ENCODE measurements around the gene SH3TC1. TPM values are rescaled to one million over a fixed set of nuclear protein-coding genes. Genes with fewer than 3 reads are reported as not detected.

SH3TC1 gene
- total RNA-seq, 6 donors from 2014 or later, result 34.1 to 193 (median 81.4) TPM

DNA sequence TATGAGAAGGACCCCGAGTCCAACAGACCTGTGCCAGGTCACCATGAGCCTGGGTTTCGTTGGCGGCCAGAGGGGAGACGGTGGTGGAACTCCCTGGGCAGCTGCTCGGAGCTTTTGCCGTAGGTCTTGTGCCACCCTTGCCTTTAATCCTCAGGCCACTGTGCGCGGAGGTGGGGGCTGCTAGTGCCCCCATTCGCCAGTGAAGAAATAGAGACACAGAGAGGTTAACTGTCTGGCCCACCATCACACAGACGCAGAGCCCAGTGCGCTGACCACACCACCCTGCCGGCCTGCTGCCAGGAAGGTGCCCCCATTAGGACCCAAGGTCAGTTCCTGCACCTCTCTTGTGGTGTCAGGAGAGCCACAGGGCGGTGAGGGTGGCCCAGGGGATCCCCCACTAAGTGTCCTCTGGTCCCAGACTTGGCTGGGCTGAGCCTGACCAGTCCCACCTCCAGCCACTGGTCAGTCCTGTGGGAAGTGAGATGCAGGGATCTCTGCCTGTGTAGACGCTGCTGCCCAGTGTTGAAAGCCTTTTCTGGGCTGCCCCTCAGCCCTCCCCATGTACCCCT is 42.2 kb downstream of the SH3TC1 start:
- ATAC-seq (ENCODE audit: low FRiP score in 2 of 2) (no peak), DNase-seq (peak in 1 of 2 donors; percentile 65)
- TF ChIP-seq POLR2A (IDR thresholded peaks at IDR 0.05) (no peak), EP300 (IDR thresholded peaks at IDR 0.05) (no peak), POLR2AphosphoS5 (IDR thresholded peaks at IDR 0.05) (no peak)
- TF ChIP-seq, protein P1, sequence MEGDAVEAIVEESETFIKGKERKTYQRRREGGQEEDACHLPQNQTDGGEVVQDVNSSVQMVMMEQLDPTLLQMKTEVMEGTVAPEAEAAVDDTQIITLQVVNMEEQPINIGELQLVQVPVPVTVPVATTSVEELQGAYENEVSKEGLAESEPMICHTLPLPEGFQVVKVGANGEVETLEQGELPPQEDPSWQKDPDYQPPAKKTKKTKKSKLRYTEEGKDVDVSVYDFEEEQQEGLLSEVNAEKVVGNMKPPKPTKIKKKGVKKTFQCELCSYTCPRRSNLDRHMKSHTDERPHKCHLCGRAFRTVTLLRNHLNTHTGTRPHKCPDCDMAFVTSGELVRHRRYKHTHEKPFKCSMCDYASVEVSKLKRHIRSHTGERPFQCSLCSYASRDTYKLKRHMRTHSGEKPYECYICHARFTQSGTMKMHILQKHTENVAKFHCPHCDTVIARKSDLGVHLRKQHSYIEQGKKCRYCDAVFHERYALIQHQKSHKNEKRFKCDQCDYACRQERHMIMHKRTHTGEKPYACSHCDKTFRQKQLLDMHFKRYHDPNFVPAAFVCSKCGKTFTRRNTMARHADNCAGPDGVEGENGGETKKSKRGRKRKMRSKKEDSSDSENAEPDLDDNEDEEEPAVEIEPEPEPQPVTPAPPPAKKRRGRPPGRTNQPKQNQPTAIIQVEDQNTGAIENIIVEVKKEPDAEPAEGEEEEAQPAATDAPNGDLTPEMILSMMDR (IDR thresholded peaks at IDR 0.05), result no peak
- H3K27me3 ChIP-seq, result no peaks in the 10 kb centered on the region
- peaks cover 0 to 50% (median 38%) of the 10 kb centered on the region in 4 donors for H3K36me3 ChIP-seq
- no peaks in the 10 kb centered on the region for H3K9me3 ChIP-seq
- no peak overlapping the region for H3K27ac ChIP-seq
- H3K4me3 ChIP-seq, result no peak overlapping the region
- peaks cover 7 to 22% (median 16%) of the 10 kb centered on the region in 4 donors for H3K4me1 ChIP-seq
- 90 to 92% methylated on average over 4 to 8 of the region's 14 CpGs for WGBS, 2 donors

DNA sequence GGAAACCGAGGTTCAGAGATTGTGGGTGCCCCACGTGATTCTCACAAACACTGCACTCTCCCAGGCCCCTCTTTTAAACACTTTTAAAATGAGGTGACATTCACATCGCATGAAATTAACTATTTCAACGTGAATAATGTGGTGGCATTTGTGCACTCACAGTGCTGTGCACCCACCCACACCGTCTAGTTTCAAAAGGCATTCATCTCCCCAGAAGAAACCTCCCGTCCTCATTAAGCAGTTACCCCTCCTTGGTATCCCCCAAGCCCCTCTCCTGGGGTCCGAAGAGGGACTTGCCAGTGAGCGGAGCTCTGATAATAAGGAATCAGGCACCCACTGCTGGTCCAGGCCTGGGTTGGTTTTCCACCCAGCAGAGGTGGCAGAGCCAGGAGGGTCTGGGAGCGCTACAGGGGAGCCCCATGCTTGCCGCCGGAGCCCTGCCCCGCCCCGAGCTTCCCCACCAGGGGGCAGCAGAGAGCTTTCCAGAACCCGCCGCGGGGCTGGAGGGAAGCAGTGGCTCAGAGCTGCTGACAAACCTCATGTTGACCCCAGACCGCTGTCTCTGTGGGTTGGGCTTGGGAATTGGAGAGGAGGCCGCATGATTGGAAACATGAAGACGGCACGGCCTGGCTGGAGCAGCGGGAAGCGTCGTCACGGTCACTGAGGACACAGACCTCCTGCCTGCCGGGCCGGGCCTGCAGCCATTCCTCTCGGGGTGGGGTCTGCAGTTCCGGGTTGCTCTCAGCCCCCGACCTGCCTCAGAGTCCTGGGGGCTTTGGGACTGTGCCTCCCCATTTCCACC is 43.0 kb downstream of the SH3TC1 start:
- ATAC-seq (ENCODE audit: low FRiP score in 2 of 2) (peak; percentile 77 to 88), DNase-seq (peak; percentile 82 to 95)
- Histone ChIP-seq H3K9me3 (no peaks in the 10 kb centered on the region), H3K4me3 (no peak overlapping the region), H3K27me3 (no peaks in the 10 kb centered on the region), H3K4me1 (peaks cover 9 to 25% (median 23%) of the 10 kb centered on the region in 4 donors), H3K36me3 (peaks cover 0 to 42% (median 30%) of the 10 kb centered on the region in 4 donors), H3K27ac (peak overlapping the region in 2 of 4 donors; percentile 16 to 32)
- TF ChIP-seq, protein P1 (IDR thresholded peaks at IDR 0.05), result peak; percentile 90 to 96 (median 94)
- no peak for TF ChIP-seq EP300 (IDR thresholded peaks at IDR 0.05)
- peak; percentile 34 to 54 for TF ChIP-seq POLR2AphosphoS5 (IDR thresholded peaks at IDR 0.05)
- WGBS, 2 donors, result 46 to 69% methylated on average over 6 to 24 of the region's 29 CpGs

DNA sequence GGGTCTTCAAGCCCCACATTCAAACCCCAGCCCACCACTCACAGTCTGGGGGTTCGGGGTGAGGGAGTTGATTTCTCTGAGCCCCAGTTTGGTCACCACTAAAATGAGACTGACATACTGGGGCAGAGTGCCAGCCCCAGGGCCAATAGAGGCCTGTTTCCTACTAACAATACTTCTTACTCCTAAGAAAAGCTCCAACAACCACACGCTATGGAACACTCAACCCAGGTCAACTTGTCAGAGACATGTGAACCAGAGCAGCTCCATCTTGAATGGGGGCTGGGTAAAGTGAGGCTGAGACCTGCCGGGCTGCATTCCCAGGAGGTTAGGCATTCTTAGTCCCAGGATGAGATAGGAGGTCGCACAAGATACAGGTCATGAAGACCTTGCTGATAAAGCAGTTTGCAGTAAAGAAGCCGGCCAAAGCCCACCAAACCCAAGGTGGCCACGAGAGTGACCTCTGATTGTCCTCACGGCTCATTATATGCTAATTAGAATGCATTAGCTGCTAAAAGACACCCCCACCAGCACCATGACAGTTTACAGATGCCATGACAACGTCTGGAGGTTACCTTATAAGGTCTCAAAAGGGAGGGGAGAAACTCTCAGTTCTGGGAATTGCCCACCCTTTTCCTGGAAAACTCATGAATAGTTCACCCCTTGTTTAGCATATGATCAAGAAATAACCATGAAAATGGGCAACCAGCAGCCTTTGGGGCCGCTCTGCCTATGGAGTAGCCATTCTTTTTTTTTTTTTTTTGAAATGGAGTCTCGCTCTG is 43.9 kb downstream of the SH3TC1 start:
- Histone ChIP-seq H3K9me3 (no peaks in the 10 kb centered on the region), H3K4me1 (peaks cover 14 to 34% (median 31%) of the 10 kb centered on the region in 4 donors), H3K27ac (peak overlapping the region in 2 of 4 donors; percentile 16 to 32), H3K27me3 (no peaks in the 10 kb centered on the region), H3K4me3 (no peak overlapping the region), H3K36me3 (peaks cover 0 to 33% (median 22%) of the 10 kb centered on the region in 4 donors)
- TF ChIP-seq POLR2A (IDR thresholded peaks at IDR 0.05) (no peak), POLR2AphosphoS5 (IDR thresholded peaks at IDR 0.05) (no peak), EP300 (IDR thresholded peaks at IDR 0.05) (no peak)
- TF ChIP-seq, protein P1 (IDR thresholded peaks at IDR 0.05), result no peak
- 81 to 84% methylated on average over 9 to 10 of the region's 10 CpGs for WGBS, 2 donors
- ATAC-seq (ENCODE audit: low FRiP score in 2 of 2) (no peak), DNase-seq (no peak)

DNA sequence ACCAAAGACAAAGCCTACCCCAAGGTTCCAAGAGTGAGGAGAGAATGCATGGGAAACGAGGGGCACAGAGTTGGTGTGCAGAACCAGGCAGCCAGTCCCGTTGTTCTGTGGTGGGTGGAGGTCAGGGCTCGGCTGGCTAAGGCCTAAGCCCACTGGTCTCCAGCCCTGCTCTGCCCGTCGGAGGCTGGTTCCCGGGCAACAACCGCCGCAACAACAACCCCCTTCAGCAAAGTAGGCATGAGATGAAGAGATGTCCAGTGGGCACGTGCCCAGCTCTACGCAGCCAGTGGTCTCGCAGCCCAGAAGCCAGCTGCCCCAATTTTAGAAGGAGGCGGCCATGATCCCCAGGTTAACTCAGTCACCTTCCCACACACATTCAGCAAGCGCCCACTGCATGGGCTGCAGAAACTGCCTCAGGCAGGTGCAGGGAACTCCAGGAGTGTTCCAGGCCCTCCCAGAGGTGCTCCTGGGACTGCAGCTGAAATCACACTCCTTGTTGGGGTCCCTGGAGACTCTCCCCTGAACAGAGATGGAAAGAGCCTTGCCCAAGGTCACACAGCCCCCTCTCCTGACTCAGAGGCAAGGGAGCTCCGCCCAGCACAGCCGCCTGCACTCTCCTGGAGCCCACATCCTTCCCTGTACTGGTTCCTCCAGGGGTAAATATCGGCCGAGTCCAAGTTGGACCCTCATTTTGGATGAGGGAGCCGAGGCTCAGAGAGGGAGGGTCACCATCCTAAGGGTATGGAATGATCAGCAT is 45.1 kb downstream of the SH3TC1 start:
- 87 to 88% methylated on average over 5 to 18 of the region's 18 CpGs for WGBS, 2 donors
- no peaks in the 10 kb centered on the region for H3K27me3 ChIP-seq
- H3K4me1 ChIP-seq, result peaks cover 19 to 40% (median 36%) of the 10 kb centered on the region in 4 donors
- H3K4me3 ChIP-seq, result no peak overlapping the region
- ATAC-seq (ENCODE audit: low FRiP score in 2 of 2), result no peak
- peaks cover 0 to 21% (median 13%) of the 10 kb centered on the region in 4 donors for H3K36me3 ChIP-seq
- no peak overlapping the region for H3K27ac ChIP-seq
- TF ChIP-seq EP300 (IDR thresholded peaks at IDR 0.05) (no peak), POLR2A (IDR thresholded peaks at IDR 0.05) (no peak), POLR2AphosphoS5 (IDR thresholded peaks at IDR 0.05) (no peak)
- TF ChIP-seq, protein P1 (IDR thresholded peaks at IDR 0.05), result no peak
- peak in 1 of 2 donors; percentile 60 for DNase-seq
- no peaks in the 10 kb centered on the region for H3K9me3 ChIP-seq
